GM06990 (cell line): ENCODE data around the gene SSBP3.

ENCODE experiments used
- DNase-seq: peaks from one replicate; pipeline ENCODE4 v3.0.0-alpha.2; 2011; ENCODE audit not compliant: insufficient read length; ENCODE audit errors: extremely low read depth
- H3K27me3 ChIP-seq: replicated peaks from 2 replicates; pipeline ENCODE4 v1.6.0; 2011; ENCODE audit warnings: low read length; ENCODE audit not compliant: control insufficient read depth, insufficient read depth
- H3K36me3 ChIP-seq: 2 replicates; pipeline ENCODE4 v1.5.1; 2011; ENCODE audit warnings: low read length; ENCODE audit not compliant: control insufficient read depth, insufficient read depth
- H3K4me3 ChIP-seq: replicated peaks from 2 replicates; pipeline ENCODE4 v1.5.1; 2011; ENCODE audit warnings: low read depth, mild to moderate bottlenecking, control low read depth, low read length
- TF ChIP-seq, protein P1 (sequence below): IDR thresholded peaks from 2 replicates; pipeline ENCODE4 v1.5.1; 2011; ENCODE audit warnings: low read length, control low read depth, mild to moderate bottlenecking, inconsistent platforms; ENCODE audit not compliant: insufficient read depth, poor library complexity, severe bottlenecking

SSBP3 gene

DNA sequence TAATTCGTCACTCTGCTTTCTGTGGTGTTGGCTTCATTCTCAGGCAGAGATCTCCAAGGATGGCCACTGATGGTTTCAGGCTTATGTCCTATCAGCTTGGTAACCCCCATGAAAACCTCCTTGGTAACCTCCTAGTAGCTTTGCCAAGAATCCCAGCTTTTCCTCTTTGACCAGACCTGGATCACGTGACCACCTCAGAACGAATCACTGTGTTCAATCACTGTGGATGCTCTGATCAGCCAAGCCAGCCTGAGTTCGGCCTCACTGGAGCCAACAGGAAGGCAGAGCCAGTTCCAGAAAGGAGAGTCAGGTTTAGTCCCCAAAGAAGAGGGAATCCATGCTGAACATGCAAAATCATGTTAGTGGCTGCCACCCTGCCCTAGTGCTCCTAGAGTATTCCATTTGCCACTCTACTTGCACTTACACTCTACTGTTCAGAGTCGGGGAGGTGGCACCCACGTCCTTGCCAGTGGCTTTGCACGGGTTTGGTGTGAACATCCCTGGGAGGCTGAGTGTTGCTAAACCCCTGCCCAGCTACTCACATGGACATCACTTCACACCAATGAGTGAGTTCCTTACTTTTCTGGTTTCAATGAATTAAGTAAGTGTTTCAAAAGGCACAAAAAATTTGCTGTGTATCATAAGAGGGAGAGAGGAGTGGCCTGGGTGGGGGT lies 33.5 kb upstream of the SSBP3 start:
- no peaks in the 10 kb centered on the region for H3K27me3 ChIP-seq
- TF ChIP-seq, protein P1, sequence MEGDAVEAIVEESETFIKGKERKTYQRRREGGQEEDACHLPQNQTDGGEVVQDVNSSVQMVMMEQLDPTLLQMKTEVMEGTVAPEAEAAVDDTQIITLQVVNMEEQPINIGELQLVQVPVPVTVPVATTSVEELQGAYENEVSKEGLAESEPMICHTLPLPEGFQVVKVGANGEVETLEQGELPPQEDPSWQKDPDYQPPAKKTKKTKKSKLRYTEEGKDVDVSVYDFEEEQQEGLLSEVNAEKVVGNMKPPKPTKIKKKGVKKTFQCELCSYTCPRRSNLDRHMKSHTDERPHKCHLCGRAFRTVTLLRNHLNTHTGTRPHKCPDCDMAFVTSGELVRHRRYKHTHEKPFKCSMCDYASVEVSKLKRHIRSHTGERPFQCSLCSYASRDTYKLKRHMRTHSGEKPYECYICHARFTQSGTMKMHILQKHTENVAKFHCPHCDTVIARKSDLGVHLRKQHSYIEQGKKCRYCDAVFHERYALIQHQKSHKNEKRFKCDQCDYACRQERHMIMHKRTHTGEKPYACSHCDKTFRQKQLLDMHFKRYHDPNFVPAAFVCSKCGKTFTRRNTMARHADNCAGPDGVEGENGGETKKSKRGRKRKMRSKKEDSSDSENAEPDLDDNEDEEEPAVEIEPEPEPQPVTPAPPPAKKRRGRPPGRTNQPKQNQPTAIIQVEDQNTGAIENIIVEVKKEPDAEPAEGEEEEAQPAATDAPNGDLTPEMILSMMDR = no peak
- no peaks in the 10 kb centered on the region for H3K36me3 ChIP-seq
- no peak overlapping the region for H3K4me3 ChIP-seq
- no peak for DNase-seq

DNA sequence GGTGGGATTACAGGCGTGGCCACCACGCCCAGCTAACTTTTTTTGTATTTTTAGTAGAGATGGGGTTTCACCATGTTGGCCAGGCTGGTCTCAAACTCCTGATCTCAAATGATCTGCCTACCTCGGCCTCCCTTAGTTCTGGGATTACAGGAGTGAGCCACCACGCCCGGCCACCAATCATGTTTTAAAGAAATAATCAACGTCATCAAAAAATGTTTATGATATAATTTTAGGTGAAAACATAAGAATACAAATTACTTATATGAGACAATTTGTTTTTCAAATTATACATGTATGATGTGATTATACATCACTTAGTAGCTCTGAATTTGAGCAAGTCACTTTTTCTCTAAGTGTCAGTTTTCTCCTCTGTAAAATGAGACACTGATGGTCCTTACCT lies 31.6 kb upstream of the SSBP3 start:
- TF ChIP-seq, protein P1 = no peak
- Histone ChIP-seq H3K27me3 (no peaks in the 10 kb centered on the region), H3K36me3 (no peaks in the 10 kb centered on the region), H3K4me3 (no peak overlapping the region)
- no peak for DNase-seq

DNA sequence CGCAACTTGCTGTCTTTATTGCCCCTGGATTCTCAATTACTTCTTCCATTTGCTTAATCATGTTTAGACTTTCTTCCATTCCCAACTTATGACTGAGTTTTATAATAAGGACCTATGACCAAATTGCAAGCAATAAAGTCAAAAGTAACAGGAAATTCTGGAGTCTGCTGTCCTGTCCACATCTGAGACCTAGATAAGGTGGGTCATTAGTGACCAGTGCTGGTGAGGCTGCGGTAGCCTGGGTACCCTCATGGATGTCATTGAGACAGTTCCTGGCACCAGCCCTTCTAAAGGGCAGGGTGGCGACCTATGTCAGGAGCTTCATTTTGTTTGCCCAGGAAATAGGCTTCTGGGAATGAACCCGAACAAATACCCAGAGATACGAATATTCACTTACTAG lies 30.6 kb upstream of the SSBP3 start:
- no peak for DNase-seq
- H3K27me3 ChIP-seq = no peaks in the 10 kb centered on the region
- no peak overlapping the region for H3K4me3 ChIP-seq
- no peaks in the 10 kb centered on the region for H3K36me3 ChIP-seq
- TF ChIP-seq, protein P1 = no peak

DNA sequence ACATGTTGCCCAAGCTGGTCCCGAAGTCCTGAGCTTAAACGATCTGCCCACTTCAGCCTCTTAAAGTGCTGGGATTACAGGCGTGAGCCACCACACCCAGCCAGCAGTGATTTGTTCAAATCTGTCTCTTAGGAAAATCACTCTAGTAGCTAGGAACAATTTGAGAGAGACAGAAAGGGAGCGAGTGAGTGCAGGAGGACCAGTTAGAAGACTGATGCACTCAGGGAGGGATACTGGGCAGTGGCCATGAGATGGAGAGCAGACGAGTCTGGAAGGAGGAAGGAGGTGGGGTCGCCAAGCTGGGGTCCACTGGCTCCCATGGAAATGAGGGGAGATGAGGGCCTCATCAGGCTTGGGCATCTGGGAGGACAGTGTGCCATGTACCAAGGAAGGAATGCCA lies 23.6 kb upstream of the SSBP3 start:
- TF ChIP-seq, protein P1 = no peak
- Histone ChIP-seq H3K36me3 (no peaks in the 10 kb centered on the region), H3K27me3 (no peaks in the 10 kb centered on the region), H3K4me3 (no peak overlapping the region)
- no peak for DNase-seq

DNA sequence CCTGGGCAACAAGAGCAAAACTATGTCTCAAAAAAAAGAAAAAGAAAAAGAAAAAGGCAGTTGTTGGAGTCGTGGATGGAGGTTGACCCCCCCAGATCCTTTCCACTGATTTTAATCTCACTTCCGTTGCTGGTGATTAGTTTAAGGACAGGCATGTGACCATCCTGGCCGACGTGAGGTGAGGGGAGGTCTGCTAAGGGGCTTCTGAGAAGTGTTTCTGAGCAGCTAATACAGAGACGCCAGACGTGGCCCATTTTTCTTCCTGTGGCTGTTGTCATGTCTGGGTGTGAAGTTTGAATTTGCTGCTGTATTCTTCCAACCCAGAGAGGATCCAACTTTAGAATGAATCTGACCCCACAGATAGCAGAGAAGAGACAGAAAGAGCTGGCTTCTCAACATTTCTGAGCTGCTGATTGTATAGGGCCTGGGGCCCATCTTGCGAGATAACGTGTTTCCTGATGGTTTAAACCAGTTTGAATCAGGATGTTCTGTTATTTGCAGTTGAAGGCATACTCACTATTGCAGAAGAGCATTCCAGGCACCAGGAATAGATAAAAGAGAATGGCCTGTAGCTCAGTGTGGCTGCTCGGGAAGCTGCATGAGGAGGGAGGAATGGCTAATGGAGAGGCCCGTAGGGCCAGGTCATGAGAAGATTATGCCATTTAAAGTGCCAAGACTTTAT lies 22.8 kb upstream of the SSBP3 start:
- H3K27me3 ChIP-seq = no peaks in the 10 kb centered on the region
- H3K36me3 ChIP-seq = no peaks in the 10 kb centered on the region
- TF ChIP-seq, protein P1 = no peak

More for the DNA sequence above, 22.8 kb upstream of the SSBP3 start:
- DNase-seq = no peak
- no peak overlapping the region for H3K4me3 ChIP-seq
